ENCODE results near the gene SCTR. TPM values are rescaled to one million over a fixed set of nuclear protein-coding genes. Genes with fewer than 3 reads are reported as not detected.

Gene SCTR
- total and polyA plus RNA-seq, 2 donors (not counting 1 experiment from before 2014, with no cell fraction given): not detected

- Mint-ChIP-seq H3K4me1 (peaks cover under 1% of the 10 kb centered on the region), H3K4me3 (no peak overlapping the region), H3K9me3 (ENCODE audit: insufficient read depth) (no peaks in the 10 kb centered on the region), H3K27ac (no peak overlapping the region), H3K27me3 (peaks cover 20% of the 10 kb centered on the region)
- Histone ChIP-seq H3K4me2 (replicated peaks; ENCODE audit: low read depth, low read length, poor library complexity, severe bottlenecking) (no peak overlapping the region), H3K27me3 (replicated peaks in 1 of 4; ENCODE audit: control extremely low read depth in 1 of 4, control insufficient read depth in 3 of 4, insufficient read depth in 4 of 4, low read length in 3 of 4) (peaks cover 0 to 15% (median 0%) of the 10 kb centered on the region in 4 experiments), H3K9ac (ENCODE audit: low read length) (no peak overlapping the region), H3K9me3 (ENCODE audit: control extremely low read depth in 1 of 3, control insufficient read depth in 2 of 3, insufficient read depth in 1 of 3, low read length in 2 of 3) (no peaks in the 10 kb centered on the region), H3K4me1 (ENCODE audit: control insufficient read depth in 2 of 2, insufficient read depth in 2 of 2, low read length in 2 of 2) (no peaks in the 10 kb centered on the region), H3K4me3 (ENCODE audit: control extremely low read depth in 1 of 5, extremely low read depth in 1 of 5, insufficient read depth in 1 of 5, low read depth in 2 of 5, low read length in 4 of 5) (no peak overlapping the region), H3K79me2 (ENCODE audit: control insufficient read depth, insufficient read depth, low read length) (no peaks in the 10 kb centered on the region), H3K27ac (ENCODE audit: low read length in 2 of 2) (no peak overlapping the region), H4K20me1 (ENCODE audit: control insufficient read depth, insufficient read depth, low read length, poor library complexity, severe bottlenecking) (no peaks in the 10 kb centered on the region), H3K36me3 (replicated peaks in 1 of 2; ENCODE audit: control extremely low read depth in 1 of 2, control insufficient read depth in 1 of 2, extremely low read depth in 1 of 2, insufficient read depth in 2 of 2, low read length in 1 of 2) (no peaks in the 10 kb centered on the region), H2AFZ (ENCODE audit: insufficient read depth, low read depth, low read length, poor library complexity, severe bottlenecking) (no peak overlapping the region)
- ATAC-seq (ENCODE audit: low read depth) (no peak), DNase-seq (no peak)
- intact Hi-C loops (cut with micrococcal nuclease): loop anchor here (10.0 kb wide), 1 partner anchor 1355 kb away; the partner anchor contains the start of gene INSIG2
- ChIA-PET POLR2A (no interaction called here), CTCF (no interaction called here)
- WGBS (ENCODE audit: insufficient coverage): 85% methylated on average over 14 of the region's 15 CpGs
- TF ChIP-seq EZH2 (IDR thresholded peaks at IDR 0.05; ENCODE audit: borderline replicate concordance, insufficient read depth, low read depth, low read length, poor library complexity, severe bottlenecking) (no peak), CTCF (IDR thresholded peaks at IDR 0.05) (no peak)
Measured at GRCh38 chr2:119439574-119440500, 84.4 kb downstream of the SCTR start.

DNA sequence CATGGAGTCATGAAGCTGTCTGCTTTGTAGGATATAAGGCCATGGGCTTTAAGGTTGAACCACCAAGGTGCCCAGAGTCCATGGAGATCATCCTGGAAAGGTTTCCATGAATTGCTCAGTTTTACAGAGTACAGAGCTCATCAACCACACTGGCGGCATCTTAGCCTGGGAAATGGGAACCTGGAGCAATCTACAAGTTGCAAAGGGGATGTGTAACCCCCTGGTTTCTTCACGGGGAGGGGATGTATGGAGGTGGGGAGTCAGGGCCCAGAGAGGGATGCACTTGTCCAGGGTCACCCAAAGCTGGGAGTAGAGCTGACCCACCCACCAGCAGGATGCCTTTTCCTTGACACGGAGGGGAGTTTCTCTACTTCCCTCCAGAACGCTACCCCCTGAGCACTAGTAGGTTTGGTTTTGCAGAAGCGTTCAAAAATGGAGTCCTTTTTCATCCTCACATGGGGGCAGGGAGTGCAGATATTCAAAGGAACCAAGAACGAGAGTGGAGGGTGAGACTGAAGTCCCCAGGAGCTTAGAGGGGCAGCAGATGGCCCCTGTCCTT lies 85.5 kb downstream of the SCTR start:
- Mint-ChIP-seq H3K4me1 (peaks cover 2% of the 10 kb centered on the region), H3K27ac (no peak overlapping the region), H3K9me3 (ENCODE audit: insufficient read depth) (no peaks in the 10 kb centered on the region), H3K27me3 (peaks cover 27% of the 10 kb centered on the region), H3K4me3 (no peak overlapping the region)
- Histone ChIP-seq H3K27me3 (replicated peaks in 1 of 4; ENCODE audit: control extremely low read depth in 1 of 4, control insufficient read depth in 3 of 4, insufficient read depth in 4 of 4, low read length in 3 of 4) (peaks cover 0 to 24% (median 0%) of the 10 kb centered on the region in 4 experiments), H4K20me1 (ENCODE audit: control insufficient read depth, insufficient read depth, low read length, poor library complexity, severe bottlenecking) (no peaks in the 10 kb centered on the region), H3K4me3 (ENCODE audit: control extremely low read depth in 1 of 5, extremely low read depth in 1 of 5, insufficient read depth in 1 of 5, low read depth in 2 of 5, low read length in 4 of 5) (no peak overlapping the region), H3K9ac (ENCODE audit: low read length) (no peak overlapping the region), H3K4me1 (ENCODE audit: control insufficient read depth in 2 of 2, insufficient read depth in 2 of 2, low read length in 2 of 2) (no peaks in the 10 kb centered on the region), H2AFZ (ENCODE audit: insufficient read depth, low read depth, low read length, poor library complexity, severe bottlenecking) (no peak overlapping the region), H3K27ac (ENCODE audit: low read length in 2 of 2) (no peak overlapping the region), H3K36me3 (replicated peaks in 1 of 2; ENCODE audit: control extremely low read depth in 1 of 2, control insufficient read depth in 1 of 2, extremely low read depth in 1 of 2, insufficient read depth in 2 of 2, low read length in 1 of 2) (no peaks in the 10 kb centered on the region), H3K9me3 (ENCODE audit: control extremely low read depth in 1 of 3, control insufficient read depth in 2 of 3, insufficient read depth in 1 of 3, low read length in 2 of 3) (no peaks in the 10 kb centered on the region), H3K79me2 (ENCODE audit: control insufficient read depth, insufficient read depth, low read length) (no peaks in the 10 kb centered on the region), H3K4me2 (replicated peaks; ENCODE audit: low read depth, low read length, poor library complexity, severe bottlenecking) (no peak overlapping the region)
- CTCF ChIA-PET: no interaction called here
- DNase-seq (no peak), ATAC-seq (ENCODE audit: low read depth) (no peak)
- 70% methylated on average over 2 of the region's 6 CpGs for WGBS (ENCODE audit: insufficient coverage)
- intact Hi-C loops (cut with micrococcal nuclease): loop anchor here (10.0 kb wide), 1 partner anchor 1354 kb away; the partner anchor contains the start of gene INSIG2
- TF ChIP-seq EZH2 (IDR thresholded peaks at IDR 0.05; ENCODE audit: borderline replicate concordance, insufficient read depth, low read depth, low read length, poor library complexity, severe bottlenecking): no peak
- no peak for TF ChIP-seq CTCF (IDR thresholded peaks at IDR 0.05)
- POLR2A ChIA-PET: no interaction called here
